Ovary (tissue), 3 donors: ENCODE data around the gene PBXIP1.

Source experiments
- CTCF ChIP-seq, 3 donors: fragments of 450-650 bp in 2 of 3; fragments of 200-600 bp in 1 of 3; IDR thresholded peaks; one replicate each; pipeline versions ENCODE4 v1.5.1 to v1.8.0; 2016 to 2022; ENCODE audit warnings: antibody characterized with exemption in 3 of 3, mild to moderate bottlenecking in 1 of 3
- EP300 ChIP-seq: sonication (generic); formaldehyde crosslinking; IDR thresholded peaks from one replicate; pipeline ENCODE4 v1.6.1; 2017; ENCODE audit warnings: antibody characterized with exemption
- POLR2A ChIP-seq: fragments of 450-650 bp; IDR thresholded peaks from one replicate; pipeline ENCODE4 v1.6.1; 2017; ENCODE audit warnings: antibody characterized with exemption, mild to moderate bottlenecking, moderate library complexity
- donor health status: DM: no; HTN: no; CAD: no.

DNA sequence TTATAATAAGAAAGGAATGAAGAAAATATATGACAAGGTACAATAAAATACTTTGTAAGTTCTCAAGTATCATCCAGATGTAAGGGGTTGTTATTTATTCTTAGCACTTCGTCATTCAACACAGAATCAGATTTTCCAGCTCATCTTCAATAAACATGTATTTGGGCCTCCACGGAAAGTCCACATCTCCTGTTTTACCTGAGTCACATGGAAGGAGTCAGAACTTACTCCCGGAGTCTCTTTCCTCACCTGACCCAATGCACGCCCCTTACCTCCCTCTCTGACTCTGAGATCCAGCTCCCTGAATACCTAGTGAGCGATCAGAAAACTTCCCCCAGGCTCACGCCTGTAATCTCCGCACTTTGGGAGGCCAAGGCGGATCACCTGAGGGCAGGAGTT is 17.9 kb downstream of the PBXIP1 start:
- TF ChIP-seq CTCF (IDR thresholded peaks at IDR 0.05) (no peak), POLR2A (no peak), EP300 (no peak)
